Skeletal muscle tissue (tissue), 4 donors: Measurements from ENCODE around the gene GPR78. TPM values are rescaled to one million over a fixed set of nuclear protein-coding genes. Genes with fewer than 3 reads are reported as not detected.

Source experiments
- H3K27ac ChIP-seq: one replicate; pipeline ENCODE4 v1.7.0; 2013; ENCODE audit warnings: mild to moderate bottlenecking, low read depth, low read length, inconsistent platforms
- H3K27me3 ChIP-seq, 3 donors: one replicate each; pipeline ENCODE4 v1.7.0; 2013; ENCODE audit warnings: low read length in 3 of 3; ENCODE audit not compliant: control insufficient read depth in 3 of 3, insufficient read depth in 3 of 3
- H3K36me3 ChIP-seq, 3 donors: one replicate each; pipeline ENCODE4 v1.7.0; 2013; ENCODE audit warnings: low read length in 3 of 3; ENCODE audit not compliant: control insufficient read depth in 3 of 3, insufficient read depth in 3 of 3
- H3K4me1 ChIP-seq, 3 donors: one replicate each; pipeline ENCODE4 v1.7.0; 2013; ENCODE audit warnings: low read length in 3 of 3, mild to moderate bottlenecking in 3 of 3; ENCODE audit not compliant: control insufficient read depth in 3 of 3, insufficient read depth in 3 of 3
- H3K4me3 ChIP-seq, 3 donors: one replicate each; pipeline ENCODE4 v1.7.0; 2013; ENCODE audit warnings: low read length in 3 of 3
- H3K9ac ChIP-seq, 3 donors: one replicate each; pipeline ENCODE4 v1.7.0; 2013; ENCODE audit warnings: low read length in 3 of 3, mild to moderate bottlenecking in 3 of 3, moderate library complexity in 2 of 3, low read depth in 1 of 3
- H3K9me3 ChIP-seq, 3 donors: one replicate each; pipeline ENCODE4 v1.7.0; 2013; ENCODE audit warnings: low read length in 3 of 3; ENCODE audit not compliant: control insufficient read depth in 3 of 3
- total RNA-seq: library from RNA; depleted of rRNA; stranded (reverse); fragments of >200 nt; gene quantifications from one replicate; pipeline ENCODE4 v1.2.3, GENCODE V29; 2014
- donor health status: Osteomylitis.

GPR78 gene
- total RNA-seq, 1 donor from 2014 or later = 0.52 TPM

GRCh38 chr4:8591114-8591513, 10.9 kb downstream of the GPR78 start:
- Histone ChIP-seq H3K4me1 (peaks cover 3 to 7% (median 4%) of the 10 kb centered on the region in 3 donors), H3K36me3 (no peaks in the 10 kb centered on the region), H3K27ac (no peak overlapping the region), H3K9me3 (no peaks in the 10 kb centered on the region), H3K4me3 (no peak overlapping the region), H3K9ac (no peak overlapping the region), H3K27me3 (peaks cover 67 to 69% (median 69%) of the 10 kb centered on the region in 3 donors)

- peaks cover 3 to 7% (median 4%) of the 10 kb centered on the region in 3 donors for H3K4me1 ChIP-seq
- no peaks in the 10 kb centered on the region for H3K9me3 ChIP-seq
- no peak overlapping the region for H3K9ac ChIP-seq
- H3K4me3 ChIP-seq = no peak overlapping the region
- peaks cover 60 to 64% (median 62%) of the 10 kb centered on the region in 3 donors for H3K27me3 ChIP-seq
- no peak overlapping the region for H3K27ac ChIP-seq
- no peaks in the 10 kb centered on the region for H3K36me3 ChIP-seq
These were observed 11.6 kb downstream of the GPR78 start for GRCh38 chr4:8591626-8592365.

GRCh38 chr4:8592366-8593263, 12.4 kb downstream of the GPR78 start, which contains the start of gene CPZ:
Gene CPZ, plus strand, starts transcription at chr4:8592765. Its CDS starts 69 bp downstream, at chr4:8592834.
- no peaks in the 10 kb centered on the region for H3K36me3 ChIP-seq
- no peak within 1 kb of the TSS for H3K27ac ChIP-seq
- peaks cover 3 to 7% (median 4%) of the 10 kb centered on the region in 3 donors for H3K4me1 ChIP-seq
- no peak within 1 kb of the TSS for H3K4me3 ChIP-seq
- H3K9me3 ChIP-seq = no peaks in the 10 kb centered on the region
- H3K9ac ChIP-seq = no peak within 1 kb of the TSS
- H3K27me3 ChIP-seq = peaks cover 54 to 61% (median 54%) of the 10 kb centered on the region in 3 donors

GRCh38 chr4:8593264-8594096, 13.3 kb downstream of the GPR78 start:
- H3K4me3 ChIP-seq = no peak overlapping the region
- H3K4me1 ChIP-seq = peaks cover 3 to 7% (median 4%) of the 10 kb centered on the region in 3 donors
- peaks cover 45 to 53% (median 47%) of the 10 kb centered on the region in 3 donors for H3K27me3 ChIP-seq
- H3K9me3 ChIP-seq = no peaks in the 10 kb centered on the region
- no peak overlapping the region for H3K27ac ChIP-seq
- H3K36me3 ChIP-seq = no peaks in the 10 kb centered on the region
- no peak overlapping the region for H3K9ac ChIP-seq

- Histone ChIP-seq H3K27me3 (peaks cover 44 to 53% (median 45%) of the 10 kb centered on the region in 3 donors), H3K4me3 (no peak overlapping the region)
These were observed 14.2 kb downstream of the GPR78 start for GRCh38 chr4:8594097-8595038.

GRCh38 chr4:8595237-8596087, 15.3 kb downstream of the GPR78 start:
- H3K27ac ChIP-seq = no peak overlapping the region
- no peaks in the 10 kb centered on the region for H3K36me3 ChIP-seq
- H3K27me3 ChIP-seq = peaks cover 40 to 48% (median 41%) of the 10 kb centered on the region in 3 donors
- no peak overlapping the region for H3K9ac ChIP-seq
- H3K4me3 ChIP-seq = no peak overlapping the region
- no peaks in the 10 kb centered on the region for H3K9me3 ChIP-seq
- peaks cover 3 to 7% (median 4%) of the 10 kb centered on the region in 3 donors for H3K4me1 ChIP-seq

More at GRCh38 chr4:8594097-8595038, 14.2 kb downstream of the GPR78 start:
- H3K4me1 ChIP-seq = peaks cover 3 to 7% (median 4%) of the 10 kb centered on the region in 3 donors
- no peaks in the 10 kb centered on the region for H3K36me3 ChIP-seq
- H3K9me3 ChIP-seq = no peaks in the 10 kb centered on the region
- no peak overlapping the region for H3K9ac ChIP-seq
- H3K27ac ChIP-seq = no peak overlapping the region

- Histone ChIP-seq H3K4me1 (peaks cover 3 to 7% (median 4%) of the 10 kb centered on the region in 3 donors), H3K27me3 (peaks cover 32 to 44% (median 33%) of the 10 kb centered on the region in 3 donors), H3K27ac (no peak overlapping the region), H3K36me3 (no peaks in the 10 kb centered on the region), H3K4me3 (no peak overlapping the region), H3K9ac (no peak overlapping the region), H3K9me3 (no peaks in the 10 kb centered on the region)
These were observed 16.7 kb downstream of the GPR78 start for GRCh38 chr4:8596891-8597290.

- Histone ChIP-seq H3K9ac (no peak overlapping the region), H3K36me3 (no peaks in the 10 kb centered on the region), H3K4me3 (no peak overlapping the region), H3K9me3 (no peaks in the 10 kb centered on the region), H3K27me3 (peaks cover 28 to 42% (median 29%) of the 10 kb centered on the region in 3 donors), H3K4me1 (peaks cover under 1 to 7% (median 2%) of the 10 kb centered on the region in 3 donors), H3K27ac (no peak overlapping the region)
These were observed 17.1 kb downstream of the GPR78 start for GRCh38 chr4:8597319-8597718.
